OCI-LY1 (cell line): ENCODE data around the gene WLS.

Source experiments
- CTCF ChIP-seq: fragments of 200-600 bp; sonication (generic), shearing (Covaris generic); IDR thresholded peaks from 2 replicates; pipeline ENCODE4 v1.5.1; 2017; ENCODE audit warnings: mild to moderate bottlenecking, antibody characterized with exemption, low read length, moderate library complexity, mixed read lengths
- EZH2 ChIP-seq: fragments of 200-600 bp; sonication (generic), shearing (Covaris generic); IDR thresholded peaks from 2 replicates; pipeline ENCODE4 v1.8.0; 2017; ENCODE audit warnings: borderline replicate concordance, mixed run types, mild to moderate bottlenecking, antibody characterized with exemption, low read length, moderate library complexity, mixed read lengths

GRCh38 chr1:68140536-68140935 lies 91.8 kb downstream of the WLS start:
- TF ChIP-seq CTCF (no peak), EZH2 (no peak)
